ENCODE data around the gene ABCG1. TPM values are rescaled to one million over a fixed set of nuclear protein-coding genes. Genes with fewer than 3 reads are reported as not detected.
A peak's percentile ranks its signal among the peaks of the same experiment; 100 is the strongest.

ABCG1 gene
- total RNA-seq, 1 donor from 2014 or later: 11.1 TPM

GRCh38 chr21:42324896-42325295 is 106.0 kb downstream of the ABCG1 start:
- intact Hi-C loops (cut with micrococcal nuclease): no loop called here

GRCh38 chr21:42330380-42331371 is 111.7 kb downstream of the ABCG1 start:
- no peak for ATAC-seq

More at GRCh38 chr21:42324896-42325295, 106.0 kb downstream of the ABCG1 start:
- ATAC-seq (no peak), DNase-seq (no peak)

GRCh38 chr21:42331660-42332059 is 112.7 kb downstream of the ABCG1 start:
- DNase-seq (no peak), ATAC-seq (no peak)
- intact Hi-C loops (cut with micrococcal nuclease): no loop called here

More at GRCh38 chr21:42330380-42331371, 111.7 kb downstream of the ABCG1 start:
- intact Hi-C loops (cut with micrococcal nuclease): no loop called here
- no peak for DNase-seq

GRCh38 chr21:42332557-42333317 is 113.8 kb downstream of the ABCG1 start:
- intact Hi-C loops (cut with micrococcal nuclease): no loop called here
- no peak for ATAC-seq
- no peak for DNase-seq

GRCh38 chr21:42336054-42336453 is 117.1 kb downstream of the ABCG1 start:
- ATAC-seq (no peak), DNase-seq (no peak)
- intact Hi-C loops (cut with micrococcal nuclease): no loop called here

- intact Hi-C loops (cut with micrococcal nuclease): no loop called here
- DNase-seq: no peak
Observed at GRCh38 chr21:42337276-42337675, 118.3 kb downstream of the ABCG1 start.

GRCh38 chr21:42337830-42338728 is 119.1 kb downstream of the ABCG1 start:
- ATAC-seq (peak; percentile 69), DNase-seq (peak; percentile 70)
- intact Hi-C loops (cut with micrococcal nuclease): no loop called here

More at GRCh38 chr21:42337276-42337675, 118.3 kb downstream of the ABCG1 start:
- no peak for ATAC-seq

- ATAC-seq: no peak
- intact Hi-C loops (cut with micrococcal nuclease): no loop called here
- DNase-seq: no peak
Observed at GRCh38 chr21:42338729-42339715, 120.1 kb downstream of the ABCG1 start.

- intact Hi-C loops (cut with micrococcal nuclease): no loop called here
- no peak for DNase-seq
- no peak for ATAC-seq
Observed at GRCh38 chr21:42340187-42341050, 121.5 kb downstream of the ABCG1 start.

- DNase-seq (no peak), ATAC-seq (no peak)
- intact Hi-C loops (cut with micrococcal nuclease): no loop called here
Observed at GRCh38 chr21:42341776-42342542, 123.0 kb downstream of the ABCG1 start.

- intact Hi-C loops (cut with micrococcal nuclease): no loop called here
- ATAC-seq (no peak), DNase-seq (no peak)
Observed at GRCh38 chr21:42343101-42343500, 124.2 kb downstream of the ABCG1 start.

GRCh38 chr21:42343556-42343955 is 124.6 kb downstream of the ABCG1 start:
- ATAC-seq: no peak
- intact Hi-C loops (cut with micrococcal nuclease): no loop called here
- DNase-seq: no peak

- DNase-seq (no peak), ATAC-seq (no peak)
- intact Hi-C loops (cut with micrococcal nuclease): no loop called here
Observed at GRCh38 chr21:42343963-42344510, 125.1 kb downstream of the ABCG1 start.

GRCh38 chr21:42344631-42345030 is 125.7 kb downstream of the ABCG1 start:
- intact Hi-C loops (cut with micrococcal nuclease): no loop called here
- DNase-seq (no peak), ATAC-seq (no peak)

- intact Hi-C loops (cut with micrococcal nuclease): no loop called here
- ATAC-seq: no peak
- DNase-seq: no peak
Observed at GRCh38 chr21:42346441-42346840, 127.5 kb downstream of the ABCG1 start.
